ENCODE measurements around the gene RHBDF2. TPM values are rescaled to one million over a fixed set of nuclear protein-coding genes. Genes with fewer than 3 reads are reported as not detected.

Gene RHBDF2
- total RNA-seq, 1 donor from 2014 or later = 34.5 TPM

DNA sequence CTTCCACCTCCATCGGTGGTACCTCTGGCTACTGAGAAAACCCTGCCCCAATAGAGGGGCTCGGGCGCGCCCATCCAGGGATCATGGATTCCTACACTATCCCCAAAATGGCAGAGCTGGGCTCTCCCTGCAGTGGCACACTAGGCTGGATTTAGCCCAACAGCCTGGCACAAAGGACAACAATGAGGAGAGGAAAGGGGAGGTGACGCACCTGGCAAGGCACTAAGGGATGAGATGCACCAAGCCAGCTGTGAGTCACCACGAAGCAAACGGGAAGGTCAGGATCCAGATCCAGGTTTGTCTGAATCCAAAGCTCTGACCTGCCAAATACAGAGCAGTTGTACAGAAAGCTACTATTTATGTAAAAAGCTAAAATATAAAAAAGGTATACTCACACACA lies 66.4 kb downstream of the RHBDF2 start:
- DNase-seq = peak; percentile 42

- DNase-seq = no peak
Measured at GRCh38 chr17:76433693-76434092, 67.5 kb downstream of the RHBDF2 start.

GRCh38 chr17:76432712-76433336 lies 68.4 kb downstream of the RHBDF2 start:
- DNase-seq = peak; percentile 47

- no peak for DNase-seq
Measured at GRCh38 chr17:76432004-76432403, 69.2 kb downstream of the RHBDF2 start.

GRCh38 chr17:76431509-76431908 lies 69.7 kb downstream of the RHBDF2 start:
- no peak for DNase-seq

DNA sequence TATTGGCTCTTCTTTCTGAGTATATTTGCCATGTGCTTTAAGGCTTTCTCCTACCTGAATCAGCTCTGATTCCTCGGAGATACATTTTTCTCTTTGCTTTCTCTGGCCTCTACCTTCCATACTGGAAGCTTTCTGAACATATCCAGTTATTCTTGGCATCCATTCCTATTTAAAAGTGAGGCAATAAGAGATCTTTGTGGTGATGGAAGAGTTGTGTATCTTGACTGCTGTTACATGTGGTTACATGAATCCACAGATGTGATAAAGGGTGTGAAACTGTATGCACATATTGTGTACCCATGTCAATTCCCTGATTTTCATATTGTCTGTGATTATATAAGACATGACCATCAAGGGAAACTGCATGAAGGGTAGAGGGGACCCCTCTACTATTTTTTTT lies 72.7 kb downstream of the RHBDF2 start:
- DNase-seq = no peak

- DNase-seq = peak; percentile 77
Measured at GRCh38 chr17:76427501-76428231, 73.6 kb downstream of the RHBDF2 start.

- peak; percentile 39 for DNase-seq
Measured at GRCh38 chr17:76426853-76427252, 74.4 kb downstream of the RHBDF2 start.

DNA sequence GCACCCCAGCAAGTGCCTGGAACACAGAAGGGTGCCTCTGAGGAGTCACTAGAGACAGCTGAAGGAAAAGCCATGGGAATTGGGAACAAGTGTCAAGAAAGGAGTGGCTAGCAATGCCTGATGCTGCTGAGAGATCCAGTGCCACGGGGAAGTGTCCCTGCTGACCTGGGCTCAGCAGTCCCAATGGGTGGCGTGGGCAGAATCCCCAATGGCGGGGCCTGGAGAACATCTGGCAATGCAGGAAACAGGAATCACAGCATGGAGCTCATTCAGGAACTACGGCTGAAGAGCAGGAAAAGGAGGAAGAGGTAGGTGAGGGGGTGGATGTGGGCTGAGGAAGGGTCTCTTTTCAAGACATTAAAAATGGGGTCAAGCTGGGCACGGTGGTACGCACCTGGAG lies 78.4 kb downstream of the RHBDF2 start:
- no peak for DNase-seq

- DNase-seq = no peak
Measured at GRCh38 chr17:76422406-76422805, 78.8 kb downstream of the RHBDF2 start.

DNA sequence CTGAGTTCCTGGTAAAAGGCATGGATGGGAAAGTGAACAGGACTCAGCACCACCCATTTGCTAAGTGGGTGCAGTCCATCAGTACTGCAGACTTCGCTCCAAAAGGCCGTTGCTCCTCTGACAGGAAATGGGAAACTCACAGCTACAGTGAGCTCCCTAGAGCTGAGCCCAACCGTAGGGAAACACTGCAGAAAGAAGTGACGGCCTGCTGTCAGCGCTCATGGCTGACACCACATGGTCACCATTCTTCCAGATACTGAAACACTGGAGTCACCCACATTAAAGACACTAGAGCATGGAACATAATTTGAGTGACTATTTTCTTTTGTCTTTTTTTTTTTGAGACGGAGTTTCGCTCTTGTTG lies 80.2 kb downstream of the RHBDF2 start:
- peak; percentile 22 for DNase-seq

Other genes starting within 250 kb of the RHBDF2 start
- gene UBALD2, start 236.1 kb downstream of the RHBDF2 start, total RNA-seq = 3.2 and 10.4 TPM in 2 replicates
- 8.5 and 13.8 TPM in 2 replicates for gene QRICH2, start 193.1 kb downstream of the RHBDF2 start, total RNA-seq
- 128 and 131 TPM in 2 replicates for gene PRPSAP1, start 147.5 kb downstream of the RHBDF2 start, total RNA-seq
- 259 and 272 TPM in 2 replicates for gene SPHK1, start 116.8 kb downstream of the RHBDF2 start, total RNA-seq
- gene UBE2O, start 48.3 kb downstream of the RHBDF2 start, total RNA-seq = 20.9 and 27.8 TPM in 2 replicates
- gene AANAT, start 33.8 kb downstream of the RHBDF2 start, total RNA-seq = not detected in 2 replicates
- 1.6 and 4.4 TPM in 2 replicates for gene CYGB, start 36.3 kb upstream of the RHBDF2 start, total RNA-seq
- gene PRCD, start 38.6 kb upstream of the RHBDF2 start, total RNA-seq = 0.19 and 0.68 TPM in 2 replicates
- gene ST6GALNAC2, start 84.4 kb upstream of the RHBDF2 start, total RNA-seq = 0.28 and 0.51 TPM in 2 replicates
- not detected in 2 replicates for gene ST6GALNAC1, start 142.3 kb upstream of the RHBDF2 start, total RNA-seq
- gene MXRA7, start 209.5 kb upstream of the RHBDF2 start, total RNA-seq = 131 and 250 TPM in 2 replicates
- 20.8 and 23.1 TPM in 2 replicates for gene JMJD6, start 225.2 kb upstream of the RHBDF2 start, total RNA-seq
- gene METTL23, start 225.4 kb upstream of the RHBDF2 start, total RNA-seq = 23.1 and 31.3 TPM in 2 replicates
- 146 and 355 TPM in 2 replicates for gene SRSF2, start 235.9 kb upstream of the RHBDF2 start, total RNA-seq
- gene MFSD11, start 236.7 kb upstream of the RHBDF2 start, total RNA-seq = 29.5 and 37.8 TPM in 2 replicates

All from dermis blood vessel endothelial cell (primary cell).